Esophagus squamous epithelium (tissue), 5 donors: Measurements from ENCODE around the gene GPHN. TPM values are rescaled to one million over a fixed set of nuclear protein-coding genes. Genes with fewer than 3 reads are reported as not detected.

ENCODE experiments used
- DNase-seq: peaks from one replicate; lab custom pipeline; 2025; lab: John Stamatoyannopoulos, UW
- H3K27ac ChIP-seq, 4 donors: fragments of 200-600 bp; sonication (generic); one replicate each; pipeline ENCODE4 v1.5.1; 2016 to 2019; ENCODE audit warnings: mild to moderate bottlenecking in 1 of 4
- H3K27me3 ChIP-seq, 4 donors: fragments of 200-600 bp; sonication (generic); 1 replicate in 3 of 4; 2 replicates in 1 of 4; pipeline versions ENCODE4 v1.5.1 to v1.6.0; 2017 to 2021; ENCODE audit warnings: antibody characterized with exemption in 1 of 4
- H3K36me3 ChIP-seq, 3 donors: fragments of 200-600 bp; sonication (generic); one replicate each; pipeline ENCODE4 v1.5.1; 2016 to 2019
- H3K4me1 ChIP-seq, 3 donors: fragments of 200-600 bp; sonication (generic); one replicate each; pipeline ENCODE4 v1.5.1; 2017 to 2019
- H3K4me3 ChIP-seq, 4 donors: fragments of 200-600 bp; sonication (generic); 1 replicate in 3 of 4; 2 replicates in 1 of 4; pipeline ENCODE4 v1.5.1; 2016 to 2019; ENCODE audit warnings: mild to moderate bottlenecking in 2 of 4, moderate library complexity in 1 of 4
- H3K9me3 ChIP-seq, 3 donors: fragments of 200-600 bp; sonication (generic); one replicate each; pipeline ENCODE4 v1.5.1; 2016 to 2019
- CTCF ChIP-seq, 6 experiments: fragments of 450-650 bp in 4 of 6; fragments of 200-600 bp in 2 of 6; sonication (generic) in 2 of 6; IDR thresholded peaks; one replicate each; pipeline ENCODE4 v1.5.1; 2016 to 2019; ENCODE audit warnings: antibody characterized with exemption in 6 of 6, mild to moderate bottlenecking in 4 of 6, moderate library complexity in 4 of 6
- POLR2A ChIP-seq, 4 donors: fragments of 450-650 bp; IDR thresholded peaks; one replicate each; pipeline ENCODE4 v1.6.1; 2017; ENCODE audit warnings: antibody characterized with exemption in 4 of 4, mild to moderate bottlenecking in 4 of 4, moderate library complexity in 3 of 4
- WGBS, 2 donors: methylation state at CpG; one replicate each; pipeline ENCODE4 v1.1.5; 2018; 5-methylcytosine and 5-hydroxymethylcytosine counted together
- intact Hi-C: fragments of 100-400 bp; cut with DNase I; formaldehyde crosslinking; loops from one replicate; pipeline ENCODE4 v1.15.0; 2022
- total RNA-seq, 4 donors: library from RNA; depleted of rRNA; stranded (reverse); fragments of >200 nt; gene quantifications; one replicate each; pipeline ENCODE4 v1.1.0, GENCODE V29; 2016
- donor health status: DM: yes; HTN: yes; CAD: no.

Gene GPHN
- total RNA-seq, 4 donors from 2014 or later: 8.3 to 28.4 (median 12.8) TPM

GRCh38 chr14:66508846-66509621, 1.1 kb downstream of the GPHN start:
- Histone ChIP-seq H3K36me3 (no peaks in the 10 kb centered on the region), H3K4me3 (peak overlapping the region; percentile 84 to 94 (median 89)), H3K27ac (peak overlapping the region; percentile 88 to 96 (median 92)), H3K9me3 (no peaks in the 10 kb centered on the region), H3K4me1 (peaks cover 0 to 24% (median 9%) of the 10 kb centered on the region in 3 donors), H3K27me3 (no peaks in the 10 kb centered on the region)
- WGBS, 2 donors: 0 to 4% methylated on average over 6 to 29 of the region's 57 CpGs
- TF ChIP-seq POLR2A (IDR thresholded peaks at IDR 0.05) (no peak), CTCF (IDR thresholded peaks at IDR 0.05) (no peak)
- intact Hi-C loops: no loop called here
- DNase-seq: no peak

- WGBS, 2 donors: 41 to 50% methylated on average over 4 of the region's 4 CpGs
- TF ChIP-seq CTCF (IDR thresholded peaks at IDR 0.05) (no peak), POLR2A (IDR thresholded peaks at IDR 0.05) (no peak)
- Histone ChIP-seq H3K27ac (no peak overlapping the region), H3K36me3 (no peaks in the 10 kb centered on the region), H3K4me1 (peaks cover 0 to 24% (median 9%) of the 10 kb centered on the region in 3 donors), H3K9me3 (no peaks in the 10 kb centered on the region), H3K4me3 (peak overlapping the region; percentile 84 to 94 (median 89)), H3K27me3 (no peaks in the 10 kb centered on the region)
- intact Hi-C loops: no loop called here
- no peak for DNase-seq
Observed at GRCh38 chr14:66509874-66510273, 1.9 kb downstream of the GPHN start.

GRCh38 chr14:66511849-66512248, 3.9 kb downstream of the GPHN start:
- no peak overlapping the region for H3K27ac ChIP-seq
- H3K27me3 ChIP-seq: no peaks in the 10 kb centered on the region
- no peaks in the 10 kb centered on the region for H3K36me3 ChIP-seq
- DNase-seq: no peak
- H3K4me1 ChIP-seq: peaks cover 0 to 20% (median 7%) of the 10 kb centered on the region in 3 donors
- no peak for TF ChIP-seq CTCF (IDR thresholded peaks at IDR 0.05)
- no peak for TF ChIP-seq POLR2A (IDR thresholded peaks at IDR 0.05)
- intact Hi-C loops: no loop called here
- 86 to 90% methylated on average over 1 of the region's 1 CpG for WGBS, 2 donors
- H3K4me3 ChIP-seq: no peak overlapping the region
- no peaks in the 10 kb centered on the region for H3K9me3 ChIP-seq

GRCh38 chr14:66514213-66514612, 6.3 kb downstream of the GPHN start:
- intact Hi-C loops: no loop called here
- Histone ChIP-seq H3K36me3 (no peaks in the 10 kb centered on the region), H3K27me3 (no peaks in the 10 kb centered on the region), H3K27ac (no peak overlapping the region), H3K4me3 (no peak overlapping the region), H3K9me3 (no peaks in the 10 kb centered on the region), H3K4me1 (peaks cover 0 to 10% (median 5%) of the 10 kb centered on the region in 3 donors)
- WGBS, 2 donors: 85 to 89% methylated on average over 2 of the region's 2 CpGs
- TF ChIP-seq POLR2A (IDR thresholded peaks at IDR 0.05): no peak
- TF ChIP-seq CTCF (IDR thresholded peaks at IDR 0.05): no peak
- no peak for DNase-seq

- no peak for DNase-seq
- Histone ChIP-seq H3K9me3 (no peaks in the 10 kb centered on the region), H3K27me3 (no peaks in the 10 kb centered on the region), H3K36me3 (no peaks in the 10 kb centered on the region), H3K27ac (no peak overlapping the region), H3K4me3 (no peak overlapping the region), H3K4me1 (peaks cover 0 to 11% (median 0%) of the 10 kb centered on the region in 3 donors)
- intact Hi-C loops: no loop called here
- 71 to 84% methylated on average over 8 to 9 of the region's 9 CpGs for WGBS, 2 donors
- TF ChIP-seq CTCF (IDR thresholded peaks at IDR 0.05): no peak
- no peak for TF ChIP-seq POLR2A (IDR thresholded peaks at IDR 0.05)
Observed at GRCh38 chr14:66530526-66530925, 22.6 kb downstream of the GPHN start.
